Keratinocyte (primary cell): ENCODE measurements around the gene ITFG1. TPM values are rescaled to one million over a fixed set of nuclear protein-coding genes. Genes with fewer than 3 reads are reported as not detected.

ENCODE experiments used
- DNase-seq: peaks from one replicate; pipeline ENCODE4 v3.0.0-alpha.2; 2011; ENCODE audit warnings: low read depth, missing footprints, low spot score
- FAIRE-seq: peaks from 2 replicates; lab custom pipeline; 2011; peaks lifted over from hg19 to GRCh38; lab: Jason Lieb, UNC
- H2AFZ ChIP-seq: 2 replicates; pipeline ENCODE4 v1.6.0; 2012; ENCODE audit warnings: low read length, control low read depth, inconsistent platforms; ENCODE audit not compliant: control insufficient read depth
- H3K27ac ChIP-seq: 2 replicates; pipeline ENCODE4 v1.5.1; 2011; ENCODE audit warnings: low read length; ENCODE audit not compliant: control insufficient read depth, insufficient read depth
- H3K27me3 ChIP-seq: 3 replicates; pipeline ENCODE4 v1.6.0; 2011; ENCODE audit warnings: low read length; ENCODE audit not compliant: control insufficient read depth, insufficient read depth; ENCODE audit errors: extremely low read depth
- H3K36me3 ChIP-seq, 2 experiments: 2 replicates in 1 of 2; 3 replicates in 1 of 2; pipeline ENCODE4 v1.5.1; 2011; ENCODE audit warnings: low read length in 2 of 2, mild to moderate bottlenecking in 1 of 2; ENCODE audit not compliant: control insufficient read depth in 2 of 2, insufficient read depth in 2 of 2; ENCODE audit errors: extremely low read depth in 1 of 2
- H3K4me1 ChIP-seq: 3 replicates; pipeline ENCODE4 v1.5.1; 2011; ENCODE audit warnings: low read length; ENCODE audit not compliant: control insufficient read depth, insufficient read depth; ENCODE audit errors: extremely low read depth
- H3K4me2 ChIP-seq: 3 replicates; pipeline ENCODE4 v1.6.0; 2011; ENCODE audit warnings: low read depth, low read length; ENCODE audit not compliant: control insufficient read depth, insufficient read depth; ENCODE audit errors: extremely low read depth
- H3K4me3 ChIP-seq, 3 experiments: fragments of 200-600 bp in 1 of 3; sonication (generic) in 1 of 3; 2 replicates in 2 of 3; 3 replicates in 1 of 3; pipeline ENCODE4 v1.5.1; 2011 to 2016; ENCODE audit warnings: low read length in 3 of 3, mild to moderate bottlenecking in 3 of 3, control low read depth in 2 of 3, inconsistent platforms in 1 of 3, low read depth in 1 of 3, mixed read lengths in 1 of 3, mixed run types in 1 of 3, moderate library complexity in 1 of 3; ENCODE audit not compliant: control insufficient read depth in 2 of 3, insufficient read depth in 2 of 3; ENCODE audit errors: extremely low read depth in 1 of 3
- H3K79me2 ChIP-seq: 2 replicates; pipeline ENCODE4 v1.6.0; 2012; ENCODE audit warnings: low read length; ENCODE audit not compliant: control insufficient read depth, insufficient read depth
- H3K9ac ChIP-seq: 3 replicates; pipeline ENCODE4 v1.6.0; 2011; ENCODE audit warnings: low read length; ENCODE audit not compliant: control insufficient read depth, insufficient read depth; ENCODE audit errors: extremely low read depth
- H3K9me1 ChIP-seq: 3 replicates; pipeline ENCODE4 v1.6.0; 2011; ENCODE audit warnings: low read length; ENCODE audit not compliant: control insufficient read depth, insufficient read depth; ENCODE audit errors: extremely low read depth
- H3K9me3 ChIP-seq: 2 replicates; pipeline ENCODE4 v1.5.1; 2012; ENCODE audit warnings: low read depth, low read length; ENCODE audit not compliant: control insufficient read depth
- H4K20me1 ChIP-seq: 3 replicates; pipeline ENCODE4 v1.6.0; 2011; ENCODE audit warnings: low read length; ENCODE audit not compliant: control insufficient read depth, insufficient read depth; ENCODE audit errors: extremely low read depth
- dilution Hi-C: fragments of 300-500 bp; cut with MboI; formaldehyde crosslinking; loops from one replicate; pipeline ENCODE4 v1.7.0; 2020; ENCODE audit warnings: low sequenced_read_pairs; ENCODE audit not compliant: extremely low pct_ligation_motif_present
- polyA plus RNA-seq, 5 experiments: library from polyadenylated mRNA; depleted of rRNA in 3 of 5; stranded (reverse) in 3 of 5; stranded (forward) in 1 of 5; unstranded in 1 of 5; fragments of >200 nt; gene quantifications; 1 replicate in 1 of 5; 2 replicates in 3 of 5; 3 replicates in 1 of 5; pipeline versions ENCODE4 v1.2.1 to v1.2.3, GENCODE V29; 2011 to 2012; ENCODE audit warnings: missing spikeins in 2 of 5, low read depth in 1 of 5, low replicate concordance in 1 of 5
- small RNA-seq, 3 experiments: library from RNA; depleted of rRNA; stranded (forward); fragments of <200 nt; gene quantifications; one replicate each; pipeline ENCODE3, GENCODE V24; 2012; ENCODE audit warnings: low read depth in 3 of 3, low replicate concordance in 1 of 3; ENCODE audit not compliant: insufficient read length in 3 of 3
- TF ChIP-seq, protein P1 (sequence below), 3 experiments: IDR thresholded peaks in 1 of 3; conservative IDR thresholded peaks in 1 of 3; optimal IDR thresholded peaks in 1 of 3; 2 replicates in 2 of 3; 3 replicates in 1 of 3; pipeline versions ENCODE3 to v1.5.1; 2011; ENCODE audit warnings: low read length in 3 of 3, mild to moderate bottlenecking in 3 of 3, moderate library complexity in 2 of 3, control low read depth in 1 of 3, inconsistent platforms in 1 of 3; ENCODE audit not compliant: insufficient read depth in 2 of 3; ENCODE audit errors: extremely low read depth in 1 of 3

Gene ITFG1
- polyA plus RNA-seq, 1 donor (not counting 4 experiments of a cell fraction or from before 2014, with no cell fraction given) = 83.8 TPM

DNA sequence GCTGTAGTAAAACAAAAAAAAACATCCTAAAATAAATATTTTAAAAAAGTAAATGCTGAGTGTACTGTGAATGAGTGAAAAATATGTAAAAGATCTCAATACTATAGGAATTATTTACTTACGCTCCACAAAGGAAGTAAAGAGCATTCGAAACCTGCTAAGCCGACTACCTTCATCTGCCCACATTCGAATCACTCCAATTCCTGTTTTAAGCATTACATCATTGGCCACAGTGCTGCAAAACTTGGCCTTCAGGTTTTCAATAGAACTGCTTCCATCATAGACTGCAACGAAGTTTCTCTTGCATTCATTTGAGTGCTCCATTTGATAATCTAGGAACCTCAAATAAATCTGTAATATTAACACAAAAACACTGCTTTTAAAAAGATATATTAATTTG lies 351.5 kb downstream of the ITFG1 start:
- Histone ChIP-seq H3K4me2 (no peak overlapping the region), H3K9me3 (no peaks in the 10 kb centered on the region), H3K4me1 (no peaks in the 10 kb centered on the region), H3K4me3 (no peak overlapping the region), H3K27ac (no peak overlapping the region), H3K9ac (no peak overlapping the region), H4K20me1 (no peaks in the 10 kb centered on the region), H2AFZ (no peak overlapping the region), H3K27me3 (no peaks in the 10 kb centered on the region), H3K79me2 (no peaks in the 10 kb centered on the region), H3K36me3 (peaks cover 2 to 5% of the 10 kb centered on the region in 2 experiments), H3K9me1 (no peaks in the 10 kb centered on the region)
- FAIRE-seq (no peak), DNase-seq (no peak)
- TF ChIP-seq, protein P1, sequence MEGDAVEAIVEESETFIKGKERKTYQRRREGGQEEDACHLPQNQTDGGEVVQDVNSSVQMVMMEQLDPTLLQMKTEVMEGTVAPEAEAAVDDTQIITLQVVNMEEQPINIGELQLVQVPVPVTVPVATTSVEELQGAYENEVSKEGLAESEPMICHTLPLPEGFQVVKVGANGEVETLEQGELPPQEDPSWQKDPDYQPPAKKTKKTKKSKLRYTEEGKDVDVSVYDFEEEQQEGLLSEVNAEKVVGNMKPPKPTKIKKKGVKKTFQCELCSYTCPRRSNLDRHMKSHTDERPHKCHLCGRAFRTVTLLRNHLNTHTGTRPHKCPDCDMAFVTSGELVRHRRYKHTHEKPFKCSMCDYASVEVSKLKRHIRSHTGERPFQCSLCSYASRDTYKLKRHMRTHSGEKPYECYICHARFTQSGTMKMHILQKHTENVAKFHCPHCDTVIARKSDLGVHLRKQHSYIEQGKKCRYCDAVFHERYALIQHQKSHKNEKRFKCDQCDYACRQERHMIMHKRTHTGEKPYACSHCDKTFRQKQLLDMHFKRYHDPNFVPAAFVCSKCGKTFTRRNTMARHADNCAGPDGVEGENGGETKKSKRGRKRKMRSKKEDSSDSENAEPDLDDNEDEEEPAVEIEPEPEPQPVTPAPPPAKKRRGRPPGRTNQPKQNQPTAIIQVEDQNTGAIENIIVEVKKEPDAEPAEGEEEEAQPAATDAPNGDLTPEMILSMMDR (optimal IDR thresholded peaks at IDR 0.05 in 1 of 3, IDR thresholded peaks at IDR 0.05 in 1 of 3, conservative IDR thresholded peaks at IDR 0.05 in 1 of 3; ENCODE audit: extremely low read depth in 1 of 3, insufficient read depth in 2 of 3, low read length in 3 of 3) = no peak
- dilution Hi-C loops = no loop called here

Small RNA genes lying within 50 kb of the gene (small RNA-seq; reads per million reads assigned to genes)
- gene RF00019 = 0 reads per million in 3 experiments
- gene RNA5SP425 = 0 reads per million in 3 experiments

Other genes starting within 250 kb of the ITFG1 start
- 56.7 to 71.7 TPM (median 60.9 TPM) in 3 replicates for gene PHKB, start 268 bp upstream of the ITFG1 start, polyA plus RNA-seq